HG03103 (cell line): ENCODE results near the gene MECP2.

ENCODE experiments used
- ATAC-seq: cut with Tn5 transposase; IDR thresholded peaks from one replicate; pipeline ENCODE4 v1.9.1; 2021; ENCODE audit warnings: low read depth; ENCODE audit not compliant: unreplicated experiment

MECP2 gene

GRCh38 chrX:154116426-154117211 lies 19.1 kb upstream of the MECP2 start:
- ATAC-seq, result no peak

DNA sequence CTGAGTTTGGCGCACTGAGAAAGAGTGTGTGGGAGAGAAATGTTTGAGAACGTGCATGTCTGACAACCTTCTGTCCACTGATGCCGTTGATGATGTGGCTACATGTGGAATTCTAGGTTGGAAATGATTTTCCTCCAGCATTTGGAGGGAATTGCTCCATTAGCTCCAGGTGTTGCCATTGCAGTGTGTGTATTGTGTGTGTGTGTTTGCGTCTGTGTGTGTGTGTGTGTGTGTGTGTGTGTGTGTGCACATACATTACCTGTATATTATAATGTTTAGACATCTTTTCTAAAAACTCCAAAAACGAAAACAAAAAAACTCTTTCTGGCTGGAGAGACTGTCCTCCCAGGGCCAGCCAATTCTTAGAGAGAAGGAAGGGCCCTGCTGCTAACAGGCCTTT lies 18.2 kb upstream of the MECP2 start:
- no peak for ATAC-seq

DNA sequence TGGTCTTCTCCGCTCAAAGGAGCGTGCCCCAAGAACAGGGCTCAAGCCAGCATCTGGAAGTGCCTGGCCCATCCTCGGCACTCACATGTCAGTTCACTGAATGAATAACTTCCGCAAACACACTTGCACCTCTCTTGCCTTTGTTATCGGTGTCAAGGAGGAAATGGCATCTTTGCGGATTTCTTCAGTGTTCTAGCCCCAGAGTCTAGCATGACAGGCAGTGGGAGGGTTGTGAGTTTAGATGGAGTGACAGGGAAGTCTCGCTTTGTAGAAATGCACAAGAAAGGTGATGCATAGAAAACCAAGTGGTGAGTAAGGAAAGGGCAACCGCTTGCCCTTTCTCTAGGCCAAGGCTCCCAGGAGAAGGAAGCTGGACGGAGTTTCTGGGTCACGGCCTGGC lies 17.6 kb upstream of the MECP2 start:
- no peak for ATAC-seq

GRCh38 chrX:154114652-154115051 lies 17.1 kb upstream of the MECP2 start:
- no peak for ATAC-seq

DNA sequence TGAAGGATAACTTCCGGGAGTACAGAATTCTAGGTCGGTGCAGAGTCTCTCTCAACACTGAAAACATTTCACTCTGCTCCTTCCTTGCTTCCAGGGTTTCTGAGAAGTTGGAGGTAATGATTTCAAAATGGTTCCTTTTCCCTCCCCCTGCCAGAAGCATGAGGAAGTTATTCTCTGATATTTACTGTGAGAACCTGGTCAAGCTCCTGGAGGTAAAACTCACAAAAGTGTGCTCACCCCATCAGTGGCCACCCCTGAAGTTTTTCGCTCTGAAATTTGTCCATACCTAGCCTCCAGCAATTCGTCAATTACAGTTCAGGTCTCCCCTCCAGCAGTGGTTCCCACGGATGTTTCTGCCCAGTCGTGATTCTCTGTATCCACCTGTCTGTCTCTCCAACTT lies 16.2 kb upstream of the MECP2 start:
- no peak for ATAC-seq

DNA sequence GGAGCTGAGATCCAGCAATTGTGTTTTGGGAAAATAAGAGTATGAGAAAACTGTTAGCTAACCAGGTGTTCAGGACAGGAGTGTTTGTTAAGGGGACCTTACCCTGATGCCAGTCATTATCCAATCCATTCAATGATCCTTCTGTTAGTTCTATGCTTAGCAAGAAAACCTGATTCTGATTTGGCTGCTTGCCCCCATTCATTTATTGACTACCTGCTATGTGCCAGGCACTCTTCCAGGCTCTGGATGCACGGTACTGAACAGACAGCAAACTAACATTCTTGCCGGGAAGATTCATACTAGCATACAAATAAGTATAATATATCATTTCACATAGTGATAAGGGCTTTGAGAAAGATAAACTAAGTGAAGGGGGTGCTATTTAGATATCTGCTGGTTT lies 1.0 kb upstream of the MECP2 start:
- no peak for ATAC-seq

DNA sequence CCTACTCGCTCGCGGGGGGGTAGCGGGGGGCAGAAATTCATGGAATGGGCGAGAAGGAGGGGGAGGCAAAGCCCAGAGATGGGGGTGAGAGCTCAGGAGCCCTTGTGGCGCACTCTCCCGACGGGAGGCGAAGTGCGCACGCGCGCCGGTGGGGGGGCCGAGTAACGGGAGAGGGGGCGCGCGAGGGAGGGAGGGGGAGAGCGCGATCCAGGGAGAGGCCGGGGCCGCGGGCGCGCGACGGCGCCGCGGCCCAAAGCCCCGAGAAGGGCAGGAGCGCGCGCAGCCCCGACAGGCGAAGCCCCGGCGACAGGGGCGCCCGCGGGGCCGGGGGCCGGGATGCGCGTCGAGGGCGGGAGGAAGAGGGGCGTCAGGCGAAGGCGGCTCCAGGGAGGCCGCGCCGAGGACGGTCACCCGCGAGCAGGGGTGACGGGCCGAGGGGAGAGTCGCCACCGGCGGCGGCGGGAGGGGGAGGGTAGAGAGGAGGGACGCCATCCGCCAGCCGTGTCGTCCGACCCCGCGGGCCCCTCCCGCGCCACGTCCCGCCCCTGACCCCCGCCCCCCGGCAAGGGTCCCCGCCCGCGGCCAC lies 421 bp downstream of the MECP2 start:
- peak; percentile 37 for ATAC-seq

GRCh38 chrX:154096140-154097002 lies 1.1 kb downstream of the MECP2 start:
- ATAC-seq, result no peak

DNA sequence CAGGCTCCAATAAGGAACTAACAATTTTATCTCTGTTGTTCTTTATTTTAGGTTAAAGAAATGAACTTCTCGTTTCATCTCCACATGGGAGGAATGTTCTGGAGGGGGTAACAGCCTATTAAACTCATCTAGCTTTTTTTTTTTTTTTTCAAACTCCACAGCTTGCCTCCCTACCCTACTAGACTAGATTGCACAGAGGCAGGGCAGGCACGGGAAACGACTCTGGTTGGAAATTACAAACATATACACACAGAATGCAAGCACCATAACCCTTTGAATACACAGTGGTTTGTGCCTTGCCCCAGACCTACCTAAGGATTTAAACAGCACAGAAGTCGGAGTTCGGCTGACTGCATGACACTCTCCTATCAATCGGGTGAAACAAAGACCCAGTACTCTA lies 2.7 kb downstream of the MECP2 start:
- no peak for ATAC-seq

GRCh38 chrX:154093965-154094364 lies 3.6 kb downstream of the MECP2 start:
- ATAC-seq, result no peak

DNA sequence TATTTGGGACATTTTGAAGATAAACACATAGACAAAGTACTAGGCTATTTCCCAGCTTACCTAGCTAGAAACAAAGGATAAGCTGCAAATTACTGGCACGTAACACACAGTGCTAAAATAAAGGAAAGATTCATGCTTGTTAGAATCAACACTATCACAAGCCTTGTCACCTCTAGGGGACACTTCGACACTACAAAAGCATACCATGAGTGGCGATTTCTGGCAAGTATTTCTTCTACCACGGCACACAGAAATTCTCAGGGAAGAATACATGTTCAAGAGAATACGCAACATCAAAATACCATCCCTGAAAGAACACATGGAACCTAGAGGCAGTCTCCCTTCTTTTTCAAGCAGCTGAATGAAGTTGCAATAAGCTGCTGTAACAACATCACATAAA lies 5.1 kb downstream of the MECP2 start:
- ATAC-seq, result no peak

DNA sequence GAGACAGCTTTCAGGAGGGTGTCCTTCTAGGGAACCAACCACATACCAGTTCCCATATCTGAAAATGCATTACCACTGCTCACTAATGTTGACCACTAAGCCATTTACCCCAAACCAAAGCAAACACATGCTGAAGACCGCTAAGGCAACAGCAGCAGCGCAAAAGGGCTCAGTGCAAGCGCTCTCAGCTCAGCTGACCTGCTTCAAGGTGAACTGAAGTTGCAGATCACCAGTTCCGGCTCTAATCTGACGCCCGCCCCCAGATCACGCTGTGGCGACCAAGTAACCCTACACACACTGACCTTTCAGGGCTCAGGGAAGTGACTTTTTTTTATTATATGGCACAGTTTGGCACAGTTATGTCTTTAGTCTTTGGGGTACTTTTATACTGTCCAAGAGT lies 5.8 kb downstream of the MECP2 start:
- ATAC-seq, result no peak

DNA sequence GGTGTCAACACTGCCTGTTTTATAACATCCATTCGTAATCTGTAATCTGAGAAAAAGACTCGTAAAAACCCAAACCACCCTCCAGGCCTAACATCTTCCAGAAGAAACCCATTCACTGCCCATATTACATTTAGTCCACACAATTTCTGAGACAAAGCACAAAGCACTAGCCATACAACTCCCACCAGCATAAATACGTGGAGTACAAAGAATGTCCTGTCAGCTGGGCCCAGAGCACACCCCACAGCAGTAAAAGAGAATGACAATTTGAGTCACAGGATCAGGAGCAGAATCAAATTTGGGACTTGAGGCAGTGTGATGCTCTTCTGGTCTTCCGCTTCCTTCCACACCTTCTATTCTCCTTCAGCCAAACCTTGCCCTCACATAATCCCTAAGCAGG lies 6.8 kb downstream of the MECP2 start:
- no peak for ATAC-seq

- no peak for ATAC-seq
Measured at GRCh38 chrX:154084449-154085300, 12.8 kb downstream of the MECP2 start.

- no peak for ATAC-seq
Measured at GRCh38 chrX:154083126-154083517, 14.4 kb downstream of the MECP2 start.

GRCh38 chrX:154082396-154083125 lies 15.0 kb downstream of the MECP2 start:
- no peak for ATAC-seq

GRCh38 chrX:154077101-154077500 lies 20.4 kb downstream of the MECP2 start:
- ATAC-seq, result no peak

DNA sequence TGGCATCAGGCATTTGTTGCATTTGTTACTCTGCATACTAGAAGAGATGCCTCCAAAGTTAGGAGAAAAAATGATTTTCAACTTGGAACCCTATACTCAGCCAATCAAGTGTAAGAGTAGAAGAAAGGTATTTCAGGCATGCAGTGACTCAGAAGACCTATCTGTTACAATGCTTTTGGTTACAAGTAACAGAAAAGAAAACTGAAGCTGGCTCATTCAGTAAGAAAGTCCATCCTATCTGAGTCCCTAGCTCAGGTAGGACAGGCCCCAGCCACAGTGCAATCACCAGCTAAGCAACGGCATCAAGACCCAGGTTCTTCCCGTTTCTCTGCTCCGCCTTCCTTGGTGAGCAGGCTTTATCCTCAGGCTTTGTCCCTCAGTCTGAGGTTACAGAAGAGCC lies 23.3 kb downstream of the MECP2 start:
- ATAC-seq, result no peak

DNA sequence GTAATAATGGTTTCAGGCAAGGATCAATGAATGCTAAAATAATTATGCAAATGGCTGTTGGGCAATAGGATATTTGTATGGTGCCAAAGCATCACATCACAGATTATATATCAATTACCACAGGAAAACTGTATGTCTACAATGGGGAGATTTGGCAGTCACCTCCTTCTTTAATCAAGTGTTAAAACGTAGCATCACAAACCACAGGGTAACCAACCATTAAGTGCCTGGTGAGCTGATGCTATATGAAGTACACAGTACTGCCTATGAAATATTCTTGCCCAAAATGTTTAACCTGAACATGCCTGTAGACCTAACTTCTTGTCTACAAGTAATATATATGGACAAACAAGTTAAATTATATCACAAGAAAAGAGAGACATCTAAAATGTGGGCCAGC lies 25.3 kb downstream of the MECP2 start:
- ATAC-seq, result no peak

DNA sequence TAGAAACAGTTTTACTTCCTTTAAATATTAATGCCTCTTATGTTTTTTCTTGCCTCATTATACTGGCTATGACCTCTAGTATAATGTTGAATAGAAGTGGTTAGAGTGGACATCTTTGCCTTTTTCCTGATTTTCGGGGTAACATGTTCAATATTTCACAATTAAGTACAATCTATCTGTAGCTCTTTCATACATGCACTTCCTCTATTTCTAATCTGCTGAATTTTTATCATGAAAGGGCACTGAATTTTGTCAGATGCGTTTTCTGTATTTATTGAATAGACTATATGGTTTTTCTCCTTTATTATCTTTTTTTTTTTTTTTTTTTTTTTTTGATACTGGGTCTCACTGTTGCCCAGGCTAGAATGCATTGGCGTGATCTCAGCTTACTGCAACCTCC lies 29.0 kb downstream of the MECP2 start:
- ATAC-seq, result no peak
